HG03139 (cell line): ENCODE results near the gene BRD4.
"Not testable (repeated sequence)": the region's sequence is repeated elsewhere in the genome, so short reads cannot be mapped to it uniquely, and the experiment has no call there.

ENCODE experiments used
- ATAC-seq: cut with Tn5 transposase; IDR thresholded peaks from one replicate; pipeline ENCODE4 v1.9.1; 2021; ENCODE audit not compliant: unreplicated experiment

Gene BRD4

GRCh38 chr19:15363048-15363447 lies 30.7 kb upstream of the BRD4 start:
- ATAC-seq: not testable (repeated sequence)

DNA sequence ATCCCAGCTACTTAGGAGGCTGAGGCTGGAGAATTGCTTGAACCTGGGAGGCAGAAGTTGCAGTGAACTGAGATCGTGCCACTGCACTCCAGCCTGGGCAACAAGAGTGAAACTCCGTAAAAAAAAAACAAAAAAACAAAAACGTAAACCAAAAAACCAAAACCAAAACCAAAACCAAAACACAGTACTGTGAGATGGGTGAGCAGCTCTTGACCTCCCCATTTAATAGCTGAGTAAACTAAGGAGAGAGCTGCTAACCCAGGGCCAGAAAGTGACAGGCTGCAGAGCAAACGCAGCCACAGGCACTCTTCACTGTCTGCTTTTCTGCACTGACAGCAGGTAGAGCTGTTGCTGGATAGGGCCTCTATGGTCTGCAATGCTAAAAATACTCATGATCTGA lies 27.7 kb upstream of the BRD4 start:
- ATAC-seq: not testable (repeated sequence)

- ATAC-seq: no peak
These were observed 26.6 kb upstream of the BRD4 start for GRCh38 chr19:15358918-15359317.

DNA sequence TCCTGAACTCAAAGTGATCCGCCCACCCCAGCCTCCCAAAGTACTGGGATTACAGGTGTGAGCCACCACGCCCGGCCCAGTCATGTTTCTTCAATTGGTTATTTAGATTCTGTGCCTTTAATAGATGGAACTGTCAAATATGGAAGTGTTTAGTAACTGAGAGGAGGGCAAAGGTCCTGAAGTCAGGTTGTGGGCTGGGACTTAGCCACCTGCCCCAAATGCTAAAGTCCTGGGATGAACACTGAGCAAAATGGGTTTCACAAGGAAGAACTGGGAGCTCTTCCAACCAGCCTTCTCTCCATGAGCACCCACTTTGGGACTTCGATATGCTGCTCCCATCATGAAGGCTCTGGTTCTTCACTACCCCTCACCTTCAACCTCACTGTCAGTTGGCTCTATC lies 25.6 kb upstream of the BRD4 start:
- ATAC-seq: no peak

- ATAC-seq: no peak
These were observed 22.4 kb upstream of the BRD4 start for GRCh38 chr19:15354566-15355296.

GRCh38 chr19:15353908-15354307 lies 21.6 kb upstream of the BRD4 start:
- no peak for ATAC-seq

DNA sequence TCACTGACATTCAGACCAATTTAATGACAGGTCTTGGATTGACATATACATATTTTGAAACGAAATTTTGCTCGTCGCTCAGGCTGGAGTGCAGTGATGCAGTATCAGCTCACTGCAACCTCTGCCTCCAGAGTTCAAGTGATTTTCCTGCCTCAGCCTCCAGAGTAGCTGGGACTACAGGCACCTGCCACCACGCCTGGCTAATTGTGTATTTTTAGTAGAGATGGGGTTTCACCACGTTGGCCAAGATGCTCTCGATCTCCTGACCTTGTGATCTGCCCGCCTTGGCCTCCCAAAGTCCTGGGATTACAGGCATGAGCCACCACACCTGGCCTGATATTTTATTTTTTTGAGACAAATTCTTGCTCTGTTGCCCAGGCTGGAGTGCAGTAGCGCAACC lies 20.2 kb upstream of the BRD4 start:
- not testable (repeated sequence) for ATAC-seq

DNA sequence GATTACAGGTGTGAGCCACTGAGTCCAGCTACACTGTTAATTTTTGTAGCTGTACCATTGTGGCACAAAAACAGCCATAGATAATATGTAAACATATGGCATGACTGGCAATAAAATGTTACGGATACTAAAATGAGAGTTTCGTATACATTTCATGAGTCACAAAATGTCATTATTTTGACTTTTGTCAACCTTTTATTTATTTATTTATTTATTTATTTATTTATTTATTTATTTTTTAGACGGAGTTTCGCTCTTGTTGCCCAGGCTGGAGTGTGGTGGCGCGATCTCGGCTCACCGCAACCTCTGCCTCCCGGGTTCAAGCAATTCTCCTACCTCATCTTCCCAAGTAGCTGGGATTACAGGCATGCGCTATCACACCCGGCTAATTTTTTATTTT lies 9.0 kb upstream of the BRD4 start:
- ATAC-seq: not testable (repeated sequence)

- no peak for ATAC-seq
These were observed 7.7 kb upstream of the BRD4 start for GRCh38 chr19:15340086-15340485.

DNA sequence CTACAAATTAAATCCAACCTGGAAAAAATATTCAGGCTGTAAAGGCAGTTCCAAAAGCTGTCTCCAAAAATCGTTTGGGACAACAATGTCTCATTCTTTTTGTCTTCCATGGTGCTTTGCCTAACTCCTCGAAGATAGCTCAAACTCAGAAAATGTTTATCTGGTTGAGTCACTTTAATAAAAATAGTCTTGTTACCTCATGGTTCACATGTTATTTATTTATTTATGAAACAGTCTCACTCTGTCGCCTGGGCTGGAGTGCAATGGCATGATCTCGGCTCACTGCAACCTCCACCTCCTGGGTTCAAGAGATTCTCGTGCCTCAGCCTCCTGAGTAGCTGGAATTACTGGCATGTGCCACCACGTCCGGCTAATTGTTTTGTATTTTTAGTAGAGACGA lies 4.9 kb upstream of the BRD4 start:
- no peak for ATAC-seq

DNA sequence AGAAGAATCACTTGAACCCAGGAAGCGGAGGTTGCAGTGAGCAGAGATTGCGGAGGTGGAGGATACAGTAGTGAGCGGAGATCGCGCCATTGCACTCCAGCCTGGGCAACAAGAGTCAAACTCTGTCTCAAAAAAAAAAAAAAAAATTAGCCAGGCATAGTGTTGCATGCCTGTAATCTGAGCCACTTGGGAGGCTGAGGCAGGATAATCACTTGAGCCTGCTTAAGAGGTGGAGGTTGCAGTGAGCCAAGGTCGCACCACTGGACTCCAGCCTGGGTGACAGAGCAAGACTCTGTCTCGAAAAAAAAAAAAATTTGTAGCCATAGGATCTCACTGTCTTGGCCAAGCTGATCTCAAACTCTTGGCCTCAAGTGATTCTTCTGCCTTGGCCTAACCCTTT lies 3.7 kb upstream of the BRD4 start:
- not testable (repeated sequence) for ATAC-seq

- peak; percentile 29 for ATAC-seq
These were observed 674 bp downstream of the BRD4 start for GRCh38 chr19:15331419-15332310.

DNA sequence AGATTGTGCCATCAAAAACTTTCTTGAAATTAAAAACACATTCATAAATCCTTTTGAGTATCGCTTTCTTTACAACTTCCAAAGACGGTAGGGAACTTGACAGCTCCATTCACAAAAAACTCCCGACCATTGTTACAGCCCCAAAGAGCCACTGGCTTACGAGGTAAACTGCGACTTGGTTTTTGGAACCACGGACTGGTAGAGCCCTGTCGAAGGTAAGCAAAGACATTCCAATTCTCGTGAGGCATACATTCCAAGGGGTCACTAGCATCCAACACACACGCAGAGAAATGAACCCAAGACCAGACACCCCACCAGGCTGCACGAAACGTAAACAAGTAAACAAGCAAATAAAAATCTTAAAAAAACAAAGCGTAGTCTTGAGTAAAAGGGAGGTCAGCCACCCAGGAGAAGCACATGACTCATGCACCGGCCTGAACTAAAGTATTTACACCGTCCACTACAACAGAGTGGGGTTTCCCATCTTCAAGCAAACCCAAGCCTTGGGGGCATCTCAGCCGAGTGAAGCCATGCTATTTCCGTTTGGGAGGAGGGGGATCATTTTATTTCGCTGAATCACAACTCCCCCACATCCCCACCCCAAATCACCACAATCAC lies 1.4 kb downstream of the BRD4 start:
- no peak for ATAC-seq

- ATAC-seq: no peak
These were observed 4.0 kb downstream of the BRD4 start for GRCh38 chr19:15328312-15328711.

GRCh38 chr19:15324791-15325519 lies 7.4 kb downstream of the BRD4 start:
- ATAC-seq: no peak

GRCh38 chr19:15323496-15324235 lies 8.7 kb downstream of the BRD4 start:
- ATAC-seq: no peak

DNA sequence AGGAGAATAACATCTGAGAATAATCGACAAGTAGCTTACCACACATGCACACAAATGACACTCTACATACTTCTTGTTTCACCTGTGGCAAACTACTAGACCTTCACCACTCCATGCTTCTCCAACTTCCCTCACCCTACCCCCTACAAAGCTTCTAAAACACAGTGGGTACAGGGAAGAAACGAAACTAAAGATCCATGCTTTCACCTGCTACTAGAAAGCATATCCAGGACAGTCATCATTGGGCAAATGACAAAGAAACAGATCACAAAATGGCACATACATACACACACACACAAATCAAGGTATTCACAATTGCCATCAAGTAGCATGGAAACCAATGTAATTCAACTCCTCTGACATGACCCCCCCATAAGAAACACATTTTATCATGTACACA lies 10.6 kb downstream of the BRD4 start:
- ATAC-seq: no peak

DNA sequence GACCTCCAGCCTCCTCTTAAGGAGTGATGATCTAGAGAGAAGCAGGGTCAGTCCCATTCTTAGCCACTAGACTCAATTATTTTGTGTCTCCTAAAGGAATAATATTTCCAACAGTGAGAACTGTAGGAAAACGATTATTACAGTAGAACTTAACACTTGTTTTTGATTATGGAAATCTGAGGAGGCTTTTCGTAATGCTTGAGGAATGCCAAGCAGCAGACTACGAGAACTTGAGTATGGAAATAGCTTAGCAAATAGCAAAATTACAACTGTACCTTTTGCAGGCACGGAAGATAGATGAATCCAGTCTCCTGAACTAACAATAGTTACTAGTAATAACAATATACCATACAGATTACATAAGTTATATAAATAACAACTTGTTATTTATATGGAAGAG lies 12.2 kb downstream of the BRD4 start:
- ATAC-seq: no peak

DNA sequence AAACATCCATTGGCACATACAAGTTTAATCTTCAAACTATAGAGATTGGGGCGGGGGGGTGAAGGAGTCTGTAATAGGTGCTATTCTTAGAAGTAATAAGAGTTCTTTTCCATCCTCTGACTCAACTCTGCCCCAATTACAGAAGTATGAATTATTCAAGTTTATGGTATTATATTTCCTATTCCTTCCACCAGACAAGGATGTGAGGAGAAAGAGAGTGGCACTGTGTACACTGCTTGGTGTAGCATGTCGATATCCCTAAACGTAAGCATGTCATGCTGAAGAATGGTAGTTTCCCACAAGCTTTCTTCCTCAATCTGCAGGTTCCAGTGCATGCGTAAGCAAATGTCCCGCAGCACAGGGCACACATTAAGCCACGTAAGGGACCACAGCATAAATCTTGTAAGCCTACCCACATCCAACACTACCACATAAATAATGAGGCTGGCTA lies 14.1 kb downstream of the BRD4 start:
- ATAC-seq: no peak

DNA sequence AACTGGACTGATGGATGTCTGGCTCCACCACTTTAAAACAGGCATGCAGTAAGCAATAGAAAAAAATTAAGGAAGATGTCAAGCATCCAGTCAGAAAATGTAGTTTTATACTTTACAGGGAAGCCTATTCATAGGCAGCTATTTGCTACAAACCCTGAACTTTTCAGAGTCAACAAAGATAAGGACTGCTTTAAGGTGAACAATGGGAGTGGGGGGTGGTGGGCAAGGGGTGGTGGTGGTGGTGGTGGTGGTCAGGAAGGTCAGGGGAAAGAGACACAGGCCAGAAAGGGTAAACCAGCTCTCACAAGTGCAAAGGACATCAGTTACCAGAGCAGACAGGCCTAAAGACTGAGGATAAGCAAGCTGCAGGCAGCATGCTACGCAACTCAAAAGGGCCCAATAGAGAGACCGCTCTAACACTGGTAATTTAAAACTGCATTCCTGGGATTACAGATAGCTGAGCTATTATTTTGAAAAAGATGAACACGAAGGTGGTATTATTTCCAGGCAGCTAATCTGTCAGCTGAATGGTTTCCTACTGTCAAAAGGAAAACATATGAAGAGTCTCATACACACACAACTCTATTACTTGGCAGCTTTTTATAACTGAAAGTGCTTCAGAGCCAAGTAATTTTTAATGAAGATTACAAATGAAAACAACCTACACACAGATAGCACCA lies 14.8 kb downstream of the BRD4 start:
- ATAC-seq: no peak
